ENCODE data around the gene GRAMD2B. TPM values are rescaled to one million over a fixed set of nuclear protein-coding genes. Genes with fewer than 3 reads are reported as not detected.

GRAMD2B gene
- total RNA-seq, 3 donors from 2014 or later, result 44.8 to 83.3 (median 55.6) TPM

- H3K9me3 ChIP-seq, result no peaks in the 10 kb centered on the region
- no peak for TF ChIP-seq CTCF (IDR thresholded peaks at IDR 0.05)
- H3K4me3 ChIP-seq, result no peak overlapping the region
- H3K4me1 ChIP-seq (ENCODE audit: low read depth), result peaks cover 24% of the 10 kb centered on the region
- H3K36me3 ChIP-seq (ENCODE audit: low read depth), result no peaks in the 10 kb centered on the region
- intact Hi-C loops (cut with DNase I, micrococcal nuclease), result no loop called here
- peak; percentile 62 for ATAC-seq
- no peak for DNase-seq
Measured at GRCh38 chr5:126383776-126384175, 39.4 kb upstream of the GRAMD2B start.

DNA sequence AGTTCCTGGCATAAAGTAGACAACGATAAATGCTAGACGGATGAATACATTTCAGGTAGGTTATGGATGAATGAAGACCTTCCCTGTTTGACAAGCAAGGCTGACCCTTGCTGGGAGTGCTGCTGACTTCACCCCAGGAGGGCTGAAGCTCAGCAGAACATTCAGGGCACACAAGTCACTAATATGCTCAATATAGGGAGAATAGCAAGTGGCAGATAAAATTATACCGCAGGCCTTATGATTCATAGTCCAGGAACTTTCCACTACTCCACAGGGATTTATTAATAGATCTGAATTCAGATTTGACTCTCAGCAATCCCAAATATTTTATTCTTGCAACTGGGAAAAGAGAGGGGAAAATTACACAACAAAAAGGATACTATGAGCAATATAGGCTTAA is 38.2 kb upstream of the GRAMD2B start:
- H3K36me3 ChIP-seq (ENCODE audit: low read depth), result no peaks in the 10 kb centered on the region
- intact Hi-C loops (cut with DNase I, micrococcal nuclease), result no loop called here
- no peak for TF ChIP-seq CTCF (IDR thresholded peaks at IDR 0.05)
- peaks cover 28% of the 10 kb centered on the region for H3K4me1 ChIP-seq (ENCODE audit: low read depth)
- H3K9me3 ChIP-seq, result no peaks in the 10 kb centered on the region
- ATAC-seq (no peak), DNase-seq (no peak)
- no peak overlapping the region for H3K4me3 ChIP-seq

DNA sequence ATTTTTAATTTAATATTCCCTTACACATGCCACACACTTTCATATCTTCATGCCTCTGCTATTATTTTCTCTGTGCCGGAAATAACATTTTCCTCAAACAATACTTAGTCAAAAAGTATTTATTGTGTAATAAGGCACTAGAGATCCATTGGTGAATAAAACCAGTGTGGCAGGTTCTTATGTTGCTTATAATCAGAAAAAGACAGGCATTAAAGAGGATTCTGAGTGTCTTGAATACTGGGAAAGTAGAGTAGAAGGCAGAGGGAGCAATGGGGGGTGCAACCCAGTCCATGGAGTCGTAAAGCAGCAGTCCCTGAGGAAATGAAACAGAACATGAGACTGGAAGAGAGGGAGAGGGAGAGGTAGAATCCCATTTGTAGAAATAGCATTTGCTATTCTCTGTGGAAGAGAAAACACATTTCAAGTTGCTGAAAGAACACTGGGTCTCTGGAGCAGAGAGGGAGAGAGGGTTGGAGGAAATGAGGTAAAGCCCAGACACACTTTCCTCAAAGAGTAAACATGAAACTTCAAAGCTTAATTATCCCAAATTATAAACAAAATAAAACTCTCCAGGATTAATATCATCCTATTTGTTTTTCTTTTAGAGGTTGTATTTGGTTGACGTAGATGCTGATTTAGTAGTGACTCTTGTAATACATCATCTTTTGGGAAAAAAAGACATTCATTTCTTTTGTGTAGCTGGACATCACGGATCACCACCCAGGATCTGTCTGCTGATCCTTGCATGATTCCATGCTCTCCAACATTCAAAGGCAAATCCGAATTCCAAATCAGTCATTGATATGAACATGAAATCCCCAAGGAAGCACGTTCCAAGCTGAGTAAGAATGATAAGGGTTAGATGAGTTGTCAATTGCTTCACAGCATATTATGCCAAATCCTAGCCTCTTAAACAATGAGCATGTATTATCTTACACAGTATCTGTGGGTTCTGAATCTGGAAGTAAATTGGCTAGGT is 37.4 kb upstream of the GRAMD2B start:
- H3K36me3 ChIP-seq (ENCODE audit: low read depth), result no peaks in the 10 kb centered on the region
- peaks cover 32% of the 10 kb centered on the region for H3K4me1 ChIP-seq (ENCODE audit: low read depth)
- no peak for TF ChIP-seq CTCF (IDR thresholded peaks at IDR 0.05)
- intact Hi-C loops (cut with DNase I, micrococcal nuclease), result no loop called here
- DNase-seq (no peak), ATAC-seq (no peak)
- no peaks in the 10 kb centered on the region for H3K9me3 ChIP-seq
- no peak overlapping the region for H3K4me3 ChIP-seq

DNA sequence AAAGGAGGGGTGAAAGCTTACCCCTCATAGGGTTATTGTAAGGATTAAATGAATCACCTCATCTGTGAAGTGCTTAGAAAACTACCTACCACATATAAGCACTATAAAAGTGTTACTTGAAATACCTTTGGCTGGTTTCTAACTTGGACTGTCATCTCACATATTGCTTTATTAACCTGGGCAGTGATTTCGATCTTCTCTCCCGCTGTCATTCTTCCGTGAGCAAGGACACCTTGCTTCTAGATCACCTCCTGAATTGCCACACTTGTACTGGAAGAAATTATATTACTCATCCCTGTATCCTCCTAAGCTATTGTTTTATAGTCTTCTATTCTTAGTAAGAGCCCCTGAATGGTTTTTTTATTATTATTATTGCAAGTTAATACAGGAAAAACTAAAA is 34.0 kb upstream of the GRAMD2B start:
- H3K4me1 ChIP-seq (ENCODE audit: low read depth), result peaks cover 22% of the 10 kb centered on the region
- peak; percentile 76 for ATAC-seq
- DNase-seq, result no peak
- intact Hi-C loops (cut with DNase I, micrococcal nuclease), result no loop called here
- TF ChIP-seq CTCF (IDR thresholded peaks at IDR 0.05), result no peak
- no peaks in the 10 kb centered on the region for H3K36me3 ChIP-seq (ENCODE audit: low read depth)
- no peaks in the 10 kb centered on the region for H3K9me3 ChIP-seq
- no peak overlapping the region for H3K4me3 ChIP-seq

DNA sequence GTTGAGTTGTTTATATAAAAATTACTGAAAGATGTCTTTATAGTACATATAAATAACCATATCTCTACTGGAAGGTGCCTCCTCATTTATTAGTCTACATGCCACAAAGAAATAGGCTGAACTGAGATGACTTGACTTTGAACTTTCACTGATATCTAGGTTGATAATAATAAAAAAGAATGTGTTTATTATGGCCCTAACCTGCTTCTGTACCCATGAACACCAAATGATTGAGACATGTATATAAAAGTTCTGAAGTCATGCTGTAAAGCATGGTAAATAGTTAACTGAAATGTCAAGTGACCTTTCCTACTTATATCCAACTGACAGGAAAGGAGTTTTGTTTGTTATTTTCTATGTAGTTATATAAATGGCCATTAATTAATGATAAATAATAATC is 33.2 kb upstream of the GRAMD2B start:
- Histone ChIP-seq H3K9me3 (no peaks in the 10 kb centered on the region), H3K4me3 (no peak overlapping the region), H3K36me3 (ENCODE audit: low read depth) (no peaks in the 10 kb centered on the region), H3K4me1 (ENCODE audit: low read depth) (peaks cover 16% of the 10 kb centered on the region)
- no peak for TF ChIP-seq CTCF (IDR thresholded peaks at IDR 0.05)
- ATAC-seq, result peak; percentile 88
- DNase-seq, result no peak
- intact Hi-C loops (cut with DNase I, micrococcal nuclease), result no loop called here

All from mucosa of descending colon (tissue), 3 donors.